ENCODE measurements around the gene PDCD2L.
A peak's percentile ranks its signal among the peaks of the same experiment; 100 is the strongest.

The PDCD2L gene, protein sequence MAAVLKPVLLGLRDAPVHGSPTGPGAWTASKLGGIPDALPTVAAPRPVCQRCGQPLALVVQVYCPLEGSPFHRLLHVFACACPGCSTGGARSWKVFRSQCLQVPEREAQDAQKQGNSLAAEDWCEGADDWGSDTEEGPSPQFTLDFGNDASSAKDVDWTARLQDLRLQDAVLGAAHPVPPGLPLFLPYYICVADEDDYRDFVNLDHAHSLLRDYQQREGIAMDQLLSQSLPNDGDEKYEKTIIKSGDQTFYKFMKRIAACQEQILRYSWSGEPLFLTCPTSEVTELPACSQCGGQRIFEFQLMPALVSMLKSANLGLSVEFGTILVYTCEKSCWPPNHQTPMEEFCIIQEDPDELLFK

GRCh38 chr19:34404109-34404909, at the start of gene PDCD2L:
Gene PDCD2L, plus strand, starts transcription at chr19:34404399. Its CDS starts 32 bp downstream, at chr19:34404431.
- peak; percentile 85 for DNase-seq (ENCODE audit: low read depth)
- TF ChIP-seq MAX (IDR thresholded peaks at IDR 0.05; ENCODE audit: low read depth, low read length) (peak; percentile 77), POLR2A (IDR thresholded peaks at IDR 0.05; ENCODE audit: extremely low read depth, insufficient read length) (peak; percentile 36), CTCF (IDR thresholded peaks at IDR 0.05; ENCODE audit: low read depth, low read length) (no peak), MYC (IDR thresholded peaks at IDR 0.05; ENCODE audit: low read depth, low read length) (no peak; the same call in 1 of the 2 replicates)
- peak within 1 kb of the TSS; percentile 77 for H3K4me3 ChIP-seq (ENCODE audit: low read depth, low read length)

GRCh38 chr19:34355201-34355600, 49.0 kb upstream of the PDCD2L start:
- TF ChIP-seq CTCF (IDR thresholded peaks at IDR 0.05; ENCODE audit: low read depth, low read length) (no peak), MYC (IDR thresholded peaks at IDR 0.05; ENCODE audit: low read depth, low read length) (no peak), POLR2A (IDR thresholded peaks at IDR 0.05; ENCODE audit: extremely low read depth, insufficient read length) (no peak), MAX (IDR thresholded peaks at IDR 0.05; ENCODE audit: low read depth, low read length) (no peak)
- H3K4me3 ChIP-seq (ENCODE audit: low read depth, low read length), result no peak overlapping the region

GRCh38 chr19:34356875-34357274, 47.3 kb upstream of the PDCD2L start:
- no peak for DNase-seq (ENCODE audit: low read depth)
- TF ChIP-seq MYC (IDR thresholded peaks at IDR 0.05; ENCODE audit: low read depth, low read length) (no peak), POLR2A (IDR thresholded peaks at IDR 0.05; ENCODE audit: extremely low read depth, insufficient read length) (no peak), MAX (IDR thresholded peaks at IDR 0.05; ENCODE audit: low read depth, low read length) (no peak), CTCF (IDR thresholded peaks at IDR 0.05; ENCODE audit: low read depth, low read length) (no peak)
- no peak overlapping the region for H3K4me3 ChIP-seq (ENCODE audit: low read depth, low read length)

More at GRCh38 chr19:34355201-34355600, 49.0 kb upstream of the PDCD2L start:
- DNase-seq (ENCODE audit: low read depth), result no peak

- DNase-seq (ENCODE audit: low read depth), result no peak
- no peak overlapping the region for H3K4me3 ChIP-seq (ENCODE audit: low read depth, low read length)
- no peak for TF ChIP-seq MYC (IDR thresholded peaks at IDR 0.05; ENCODE audit: low read depth, low read length)
- no peak for TF ChIP-seq POLR2A (IDR thresholded peaks at IDR 0.05; ENCODE audit: extremely low read depth, insufficient read length)
Measured at GRCh38 chr19:34357431-34357830, 46.8 kb upstream of the PDCD2L start.

DNA sequence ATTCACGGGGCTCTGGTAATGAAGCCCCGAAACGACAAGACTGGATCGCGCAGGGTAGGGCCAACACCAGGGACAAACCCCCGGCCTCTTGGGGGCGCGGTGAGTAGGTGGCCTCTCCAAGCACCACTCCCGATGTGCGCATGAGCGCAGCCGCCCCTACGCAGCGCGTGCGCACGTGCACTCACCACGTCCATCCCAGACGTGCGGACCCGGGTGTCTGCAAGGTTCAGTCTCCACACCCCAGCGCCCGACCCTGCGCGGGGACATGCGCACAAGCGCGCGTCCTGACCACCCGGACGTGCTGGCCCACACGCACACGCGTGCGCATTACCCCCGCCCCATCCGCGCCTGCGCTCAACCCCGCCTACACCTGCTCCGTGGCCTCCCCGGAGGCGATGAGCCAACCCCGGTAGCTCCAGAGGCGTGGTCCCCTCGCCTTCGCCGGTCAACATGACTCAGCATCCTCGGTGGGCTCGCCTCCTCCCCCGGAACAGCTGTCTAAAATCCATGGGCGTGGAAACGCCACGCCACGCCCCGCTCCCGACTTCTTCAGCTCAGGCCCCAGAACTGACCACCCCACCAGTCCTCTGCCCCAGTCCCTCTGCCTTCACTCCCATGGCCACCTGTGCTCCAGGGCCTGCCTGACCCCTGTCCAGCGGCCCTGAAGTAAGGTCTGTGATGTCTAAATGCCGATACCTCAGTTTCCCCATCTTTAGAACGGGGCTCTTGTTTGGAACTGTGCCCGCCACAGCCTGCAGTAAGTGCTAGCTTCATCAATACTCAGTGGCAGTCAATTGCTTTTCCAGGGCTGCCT, 44.9 kb upstream of the PDCD2L start:
- peak overlapping the region; percentile 57 for H3K4me3 ChIP-seq (ENCODE audit: low read depth, low read length)
- DNase-seq (ENCODE audit: low read depth), result peak; percentile 97
- TF ChIP-seq CTCF (IDR thresholded peaks at IDR 0.05; ENCODE audit: low read depth, low read length), result peak; percentile 55
- TF ChIP-seq MYC (IDR thresholded peaks at IDR 0.05; ENCODE audit: low read depth, low read length), result peak; percentile 74
- peak; percentile 28 for TF ChIP-seq POLR2A (IDR thresholded peaks at IDR 0.05; ENCODE audit: extremely low read depth, insufficient read length)
- TF ChIP-seq MAX (IDR thresholded peaks at IDR 0.05; ENCODE audit: low read depth, low read length), result peak; percentile 97

Data from NB4 (cell line).